HG03520 (cell line): ENCODE measurements around the gene UQCRQ.

Experiments
- ATAC-seq: cut with Tn5 transposase; IDR thresholded peaks from one replicate; pipeline ENCODE4 v1.9.1; 2021; ENCODE audit warnings: mild to moderate bottlenecking, moderate library complexity; ENCODE audit not compliant: unreplicated experiment

Gene UQCRQ

GRCh38 chr5:132901730-132902129, 35.3 kb downstream of the UQCRQ start:
- ATAC-seq = no peak

GRCh38 chr5:132905938-132906337, 39.5 kb downstream of the UQCRQ start:
- ATAC-seq = no peak

- ATAC-seq = no peak
These were observed 40.7 kb downstream of the UQCRQ start for GRCh38 chr5:132907161-132907560.

- ATAC-seq = no peak
These were observed 43.3 kb downstream of the UQCRQ start for GRCh38 chr5:132909702-132910101.

- no peak for ATAC-seq
These were observed 49.2 kb downstream of the UQCRQ start for GRCh38 chr5:132915681-132916080.

- no peak for ATAC-seq
These were observed 49.6 kb downstream of the UQCRQ start for GRCh38 chr5:132916086-132916485.
